Hepatocyte (in vitro differentiated cells): ENCODE data around the gene E2F3.

Source experiments
- CTCF ChIP-seq: fragments of 200-600 bp; sonication (generic); IDR thresholded peaks from 2 replicates; pipeline ENCODE4 v1.5.1; 2016; ENCODE audit warnings: antibody characterized with exemption, mild to moderate bottlenecking; ENCODE audit not compliant: poor library complexity
- EZH2 ChIP-seq: fragments of 200-600 bp; sonication (generic); IDR thresholded peaks from 2 replicates; pipeline ENCODE4 v1.6.1; 2016; ENCODE audit warnings: antibody characterized with exemption, mild to moderate bottlenecking, borderline replicate concordance
- EZH2phosphoT487 ChIP-seq: fragments of 200-600 bp; sonication (generic); IDR thresholded peaks from one replicate; pipeline ENCODE4 v1.6.1; 2018; ENCODE audit warnings: antibody characterized with exemption, mild to moderate bottlenecking, low read depth, moderate library complexity; ENCODE audit not compliant: unreplicated experiment, severe bottlenecking

- no peak for TF ChIP-seq CTCF
- TF ChIP-seq EZH2: no peak
- TF ChIP-seq EZH2phosphoT487: no peak
Measured at GRCh38 chr6:20463396-20463795, 61.7 kb downstream of the E2F3 start.
